SH-SY5Y (cell line): ENCODE measurements around the gene EEFSEC.

ENCODE experiments used
- GATA2 ChIP-seq: IDR thresholded peaks from 2 replicates; pipeline ENCODE4 v1.6.1; 2011; ENCODE audit warnings: mild to moderate bottlenecking, low read depth, low read length
- GATA3 ChIP-seq: IDR thresholded peaks from 2 replicates; pipeline ENCODE4 v1.6.1; 2011; ENCODE audit warnings: low read depth, mild to moderate bottlenecking, low read length, moderate library complexity

GRCh38 chr3:128294999-128295468 is 141.8 kb downstream of the EEFSEC start:
- TF ChIP-seq GATA2 (no peak), GATA3 (no peak)
